Measurements from ENCODE around the gene MTF2.

Gene MTF2

GRCh38 chr1:93056649-93057048 is 22.4 kb upstream of the MTF2 start:
- in situ Hi-C loops (cut with MboI; ENCODE audit: low sequenced_read_pairs, unreplicated experiment), result no loop called here
- TF ChIP-seq, protein P1, sequence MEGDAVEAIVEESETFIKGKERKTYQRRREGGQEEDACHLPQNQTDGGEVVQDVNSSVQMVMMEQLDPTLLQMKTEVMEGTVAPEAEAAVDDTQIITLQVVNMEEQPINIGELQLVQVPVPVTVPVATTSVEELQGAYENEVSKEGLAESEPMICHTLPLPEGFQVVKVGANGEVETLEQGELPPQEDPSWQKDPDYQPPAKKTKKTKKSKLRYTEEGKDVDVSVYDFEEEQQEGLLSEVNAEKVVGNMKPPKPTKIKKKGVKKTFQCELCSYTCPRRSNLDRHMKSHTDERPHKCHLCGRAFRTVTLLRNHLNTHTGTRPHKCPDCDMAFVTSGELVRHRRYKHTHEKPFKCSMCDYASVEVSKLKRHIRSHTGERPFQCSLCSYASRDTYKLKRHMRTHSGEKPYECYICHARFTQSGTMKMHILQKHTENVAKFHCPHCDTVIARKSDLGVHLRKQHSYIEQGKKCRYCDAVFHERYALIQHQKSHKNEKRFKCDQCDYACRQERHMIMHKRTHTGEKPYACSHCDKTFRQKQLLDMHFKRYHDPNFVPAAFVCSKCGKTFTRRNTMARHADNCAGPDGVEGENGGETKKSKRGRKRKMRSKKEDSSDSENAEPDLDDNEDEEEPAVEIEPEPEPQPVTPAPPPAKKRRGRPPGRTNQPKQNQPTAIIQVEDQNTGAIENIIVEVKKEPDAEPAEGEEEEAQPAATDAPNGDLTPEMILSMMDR (IDR thresholded peaks at IDR 0.05; ENCODE audit: borderline replicate concordance, control extremely low read depth, extremely low read depth, insufficient read depth, missing control alignments), result no peak
- DNase-seq (ENCODE audit: low spot score), result no peak

GRCh38 chr1:93061895-93062792 is 16.9 kb upstream of the MTF2 start:
- in situ Hi-C loops (cut with MboI; ENCODE audit: low sequenced_read_pairs, unreplicated experiment), result no loop called here
- TF ChIP-seq, protein P1 (IDR thresholded peaks at IDR 0.05; ENCODE audit: borderline replicate concordance, control extremely low read depth, extremely low read depth, insufficient read depth, missing control alignments), result peak; percentile 53

GRCh38 chr1:93076268-93076667 is 2.8 kb upstream of the MTF2 start:
- TF ChIP-seq, protein P1 (IDR thresholded peaks at IDR 0.05; ENCODE audit: borderline replicate concordance, control extremely low read depth, extremely low read depth, insufficient read depth, missing control alignments), result no peak
- no peak for DNase-seq (ENCODE audit: low spot score)
- in situ Hi-C loops (cut with MboI; ENCODE audit: low sequenced_read_pairs, unreplicated experiment), result no loop called here

More at GRCh38 chr1:93061895-93062792, 16.9 kb upstream of the MTF2 start:
- peak; percentile 55 for DNase-seq (ENCODE audit: low spot score)

DNA sequence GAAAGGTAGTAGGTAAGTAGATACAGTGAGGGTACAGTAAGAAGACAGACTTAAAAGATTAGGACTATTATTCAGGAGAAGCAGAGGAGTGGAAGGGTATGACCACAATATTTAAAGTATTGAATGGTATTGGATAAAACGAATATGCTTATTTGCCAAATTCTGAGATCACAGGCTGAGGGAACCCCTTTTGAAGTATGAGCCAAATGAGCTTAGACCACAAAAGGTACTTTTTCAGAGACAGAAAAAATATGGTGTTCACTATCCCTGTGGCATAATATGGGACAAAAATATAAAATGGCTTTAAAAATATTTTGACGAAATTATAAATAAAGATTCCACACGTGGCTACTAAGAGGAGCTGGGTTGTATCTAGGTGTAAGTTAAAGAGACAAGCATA is 880 bp upstream of the MTF2 start:
- TF ChIP-seq, protein P1 (IDR thresholded peaks at IDR 0.05; ENCODE audit: borderline replicate concordance, control extremely low read depth, extremely low read depth, insufficient read depth, missing control alignments), result no peak
- in situ Hi-C loops (cut with MboI; ENCODE audit: low sequenced_read_pairs, unreplicated experiment), result no loop called here
- DNase-seq (ENCODE audit: low spot score), result no peak

GRCh38 chr1:93078638-93078985 is 471 bp upstream of the MTF2 start:
- TF ChIP-seq, protein P1 (IDR thresholded peaks at IDR 0.05; ENCODE audit: borderline replicate concordance, control extremely low read depth, extremely low read depth, insufficient read depth, missing control alignments), result no peak
- no peak for DNase-seq (ENCODE audit: low spot score)
- in situ Hi-C loops (cut with MboI; ENCODE audit: low sequenced_read_pairs, unreplicated experiment), result no loop called here

- peak; percentile 26 for DNase-seq (ENCODE audit: low spot score)
These were observed 630 bp downstream of the MTF2 start for GRCh38 chr1:93079685-93080141.

More at GRCh38 chr1:93079685-93080141, 630 bp downstream of the MTF2 start:
- TF ChIP-seq, protein P1 (IDR thresholded peaks at IDR 0.05; ENCODE audit: borderline replicate concordance, control extremely low read depth, extremely low read depth, insufficient read depth, missing control alignments), result no peak
- in situ Hi-C loops (cut with MboI; ENCODE audit: low sequenced_read_pairs, unreplicated experiment), result no loop called here

Measured in GM13976 (cell line).